NCI-H146 treated with DMSO at 0.1 percent for 48 hours (cell line): Measurements from ENCODE around the gene PDZD8.

ENCODE experiments used
- DNase-seq: peaks from one replicate; lab custom pipeline; 2025; ENCODE audit not compliant: unreplicated experiment; lab: John Stamatoyannopoulos, UW

The PDZD8 gene, protein sequence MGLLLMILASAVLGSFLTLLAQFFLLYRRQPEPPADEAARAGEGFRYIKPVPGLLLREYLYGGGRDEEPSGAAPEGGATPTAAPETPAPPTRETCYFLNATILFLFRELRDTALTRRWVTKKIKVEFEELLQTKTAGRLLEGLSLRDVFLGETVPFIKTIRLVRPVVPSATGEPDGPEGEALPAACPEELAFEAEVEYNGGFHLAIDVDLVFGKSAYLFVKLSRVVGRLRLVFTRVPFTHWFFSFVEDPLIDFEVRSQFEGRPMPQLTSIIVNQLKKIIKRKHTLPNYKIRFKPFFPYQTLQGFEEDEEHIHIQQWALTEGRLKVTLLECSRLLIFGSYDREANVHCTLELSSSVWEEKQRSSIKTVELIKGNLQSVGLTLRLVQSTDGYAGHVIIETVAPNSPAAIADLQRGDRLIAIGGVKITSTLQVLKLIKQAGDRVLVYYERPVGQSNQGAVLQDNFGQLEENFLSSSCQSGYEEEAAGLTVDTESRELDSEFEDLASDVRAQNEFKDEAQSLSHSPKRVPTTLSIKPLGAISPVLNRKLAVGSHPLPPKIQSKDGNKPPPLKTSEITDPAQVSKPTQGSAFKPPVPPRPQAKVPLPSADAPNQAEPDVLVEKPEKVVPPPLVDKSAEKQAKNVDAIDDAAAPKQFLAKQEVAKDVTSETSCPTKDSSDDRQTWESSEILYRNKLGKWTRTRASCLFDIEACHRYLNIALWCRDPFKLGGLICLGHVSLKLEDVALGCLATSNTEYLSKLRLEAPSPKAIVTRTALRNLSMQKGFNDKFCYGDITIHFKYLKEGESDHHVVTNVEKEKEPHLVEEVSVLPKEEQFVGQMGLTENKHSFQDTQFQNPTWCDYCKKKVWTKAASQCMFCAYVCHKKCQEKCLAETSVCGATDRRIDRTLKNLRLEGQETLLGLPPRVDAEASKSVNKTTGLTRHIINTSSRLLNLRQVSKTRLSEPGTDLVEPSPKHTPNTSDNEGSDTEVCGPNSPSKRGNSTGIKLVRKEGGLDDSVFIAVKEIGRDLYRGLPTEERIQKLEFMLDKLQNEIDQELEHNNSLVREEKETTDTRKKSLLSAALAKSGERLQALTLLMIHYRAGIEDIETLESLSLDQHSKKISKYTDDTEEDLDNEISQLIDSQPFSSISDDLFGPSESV

DNA sequence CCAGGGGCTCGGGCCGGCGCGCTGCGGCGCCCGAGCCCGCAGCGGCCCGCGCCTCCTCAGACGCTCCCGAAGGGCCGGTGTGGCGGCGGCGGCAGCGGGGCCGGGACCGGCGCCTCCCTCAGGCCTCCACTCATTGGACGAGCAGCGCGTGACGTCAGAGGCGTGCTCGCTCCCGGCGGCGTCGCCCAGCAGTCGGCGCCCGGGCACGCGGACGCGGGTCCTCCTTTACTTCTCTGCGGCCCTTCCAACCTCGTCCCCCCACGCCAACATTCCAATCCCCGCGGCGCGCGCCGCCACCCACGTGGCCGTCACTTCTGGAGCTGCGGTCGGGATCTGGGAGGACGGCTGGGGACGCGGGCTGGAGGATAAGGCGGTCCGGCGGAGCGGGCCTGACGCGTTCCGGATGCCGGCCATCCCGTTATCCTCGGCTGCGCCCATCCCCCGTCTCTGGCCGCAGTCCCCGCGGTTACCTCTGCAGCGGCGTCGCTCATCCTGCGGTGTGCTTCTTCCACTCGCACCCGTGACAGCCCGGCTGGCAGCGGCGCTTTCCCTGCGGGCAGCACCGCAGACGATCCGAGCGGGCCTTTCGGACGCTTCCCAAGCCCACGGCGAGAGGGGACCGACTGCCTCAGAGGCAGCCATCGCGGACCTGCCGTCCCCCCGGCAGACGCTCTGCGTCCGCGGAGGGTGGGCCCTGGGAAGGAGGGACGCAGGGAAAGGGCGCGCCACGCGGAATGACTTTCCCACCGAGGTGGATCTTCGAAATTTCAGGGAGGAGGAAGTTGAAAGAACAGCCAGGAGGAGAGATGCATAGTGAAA, at the start of gene PDZD8:
Gene PDZD8 (minus strand): TSS at position 81 of the 819 bp plus-strand sequence. CDS start 213 bp downstream, outside the sequence.
- DNase-seq: peak; percentile 73

DNA sequence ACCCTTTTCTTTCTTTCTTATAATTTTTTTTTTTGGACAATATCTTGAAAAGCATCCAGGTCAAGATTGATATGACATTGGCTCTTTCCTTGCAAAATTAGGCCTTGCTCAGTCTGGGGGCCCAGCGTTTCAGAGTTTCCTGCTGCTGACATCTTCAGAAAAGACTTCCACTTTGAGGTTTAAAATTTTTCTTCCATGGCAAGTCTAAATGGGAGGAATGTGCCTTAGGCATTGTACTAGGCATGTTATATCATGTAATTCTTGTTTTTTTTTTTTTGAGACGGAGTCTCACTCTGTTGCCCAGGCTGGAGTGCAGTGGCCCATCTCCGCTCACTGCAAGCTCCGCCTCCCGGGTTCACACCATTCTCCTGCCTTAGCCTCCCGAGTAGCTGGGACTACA, 48.9 kb upstream of the PDZD8 start:
- DNase-seq: no peak

GRCh38 chr10:117421985-117422384, 46.7 kb upstream of the PDZD8 start:
- no peak for DNase-seq

GRCh38 chr10:117420768-117421167, 45.5 kb upstream of the PDZD8 start:
- DNase-seq: no peak

- no peak for DNase-seq
These were observed 44.7 kb upstream of the PDZD8 start for GRCh38 chr10:117419921-117420320.

- DNase-seq: no peak
These were observed 43.9 kb upstream of the PDZD8 start for GRCh38 chr10:117419159-117419558.

DNA sequence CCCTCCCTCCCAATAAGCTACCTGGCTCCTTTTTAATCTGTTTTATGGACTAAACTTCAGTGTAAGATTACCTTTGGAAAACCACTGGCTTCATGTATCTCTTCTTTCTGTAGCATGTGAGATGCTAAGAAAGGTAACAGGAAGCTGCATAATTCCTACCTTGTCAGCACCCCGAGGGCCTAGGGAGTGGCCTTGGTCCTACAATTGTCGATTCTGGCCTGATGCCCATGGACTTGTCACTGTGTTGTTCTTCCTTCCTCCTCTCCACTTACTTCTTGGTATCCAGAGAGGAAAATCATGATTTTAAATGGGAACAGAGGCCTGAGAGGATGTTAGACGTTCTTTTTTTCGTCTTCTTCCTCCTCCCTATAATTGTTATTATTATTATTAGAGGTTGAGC, 42.9 kb upstream of the PDZD8 start:
- DNase-seq: no peak

GRCh38 chr10:117417196-117417595, 42.0 kb upstream of the PDZD8 start:
- no peak for DNase-seq

GRCh38 chr10:117413928-117414618, 38.8 kb upstream of the PDZD8 start:
- no peak for DNase-seq

DNA sequence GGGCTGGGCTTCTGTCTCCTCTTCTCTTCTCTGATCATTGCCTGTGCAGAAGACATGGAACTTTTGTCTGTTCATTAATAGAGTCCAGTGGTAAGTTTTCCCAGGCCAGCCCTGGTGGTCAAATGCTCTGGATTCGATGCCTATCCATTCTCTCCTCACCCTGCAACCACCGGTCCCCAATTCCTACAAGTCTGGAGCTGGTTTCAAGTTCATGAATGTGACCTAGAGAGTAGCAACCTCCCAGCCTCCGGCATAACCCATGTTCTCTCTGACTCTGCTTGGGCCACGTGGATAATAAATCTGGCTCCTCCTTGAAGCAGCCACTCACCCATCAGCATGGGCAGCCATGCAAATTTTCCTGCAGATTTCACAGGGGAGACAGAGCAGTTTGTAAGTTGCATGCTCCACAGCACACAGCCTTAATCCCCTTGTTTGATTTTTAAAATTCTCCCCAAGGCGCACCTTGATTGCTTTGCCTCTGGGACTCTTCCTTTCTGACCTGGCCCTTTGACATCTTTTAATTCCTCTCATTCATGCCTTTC, 37.3 kb upstream of the PDZD8 start:
- DNase-seq: no peak

GRCh38 chr10:117411479-117412399, 36.5 kb upstream of the PDZD8 start:
- no peak for DNase-seq

GRCh38 chr10:117410557-117410956, 35.3 kb upstream of the PDZD8 start:
- DNase-seq: no peak

DNA sequence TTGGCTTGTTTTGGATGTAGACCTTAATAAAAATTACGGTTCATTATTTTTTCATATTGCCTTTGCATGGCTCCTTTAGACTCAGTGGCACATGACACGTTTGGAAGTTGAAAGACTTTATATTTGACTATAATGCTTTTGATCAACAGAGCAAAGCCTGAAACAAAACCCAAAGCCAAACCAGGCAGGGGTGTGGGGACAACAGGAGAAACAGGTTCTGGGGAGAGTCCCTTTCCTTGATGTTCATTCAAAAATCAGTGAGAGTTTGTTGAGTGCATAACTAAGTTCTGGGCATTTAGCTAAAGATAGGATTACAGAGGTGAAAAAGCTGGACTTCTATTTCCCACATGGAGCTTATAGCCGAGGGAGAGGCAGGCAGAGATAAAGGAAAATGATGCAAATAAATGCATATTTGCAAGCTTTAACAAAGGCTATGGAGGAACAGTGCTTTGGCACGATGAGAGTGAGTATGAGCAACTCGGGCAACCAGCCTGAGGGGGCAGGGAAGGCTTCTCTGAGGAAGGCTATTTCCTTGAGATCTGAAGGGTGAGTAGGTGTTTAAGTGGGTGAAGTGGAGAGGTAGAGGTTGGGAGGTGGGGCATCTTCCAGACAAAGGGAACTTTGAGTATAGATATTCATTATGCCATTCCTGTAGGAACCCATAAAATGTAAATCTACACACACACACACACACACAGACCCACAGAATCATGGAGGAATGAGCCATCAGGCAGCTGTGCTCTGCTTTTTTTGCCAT, 34.5 kb upstream of the PDZD8 start:
- no peak for DNase-seq

DNA sequence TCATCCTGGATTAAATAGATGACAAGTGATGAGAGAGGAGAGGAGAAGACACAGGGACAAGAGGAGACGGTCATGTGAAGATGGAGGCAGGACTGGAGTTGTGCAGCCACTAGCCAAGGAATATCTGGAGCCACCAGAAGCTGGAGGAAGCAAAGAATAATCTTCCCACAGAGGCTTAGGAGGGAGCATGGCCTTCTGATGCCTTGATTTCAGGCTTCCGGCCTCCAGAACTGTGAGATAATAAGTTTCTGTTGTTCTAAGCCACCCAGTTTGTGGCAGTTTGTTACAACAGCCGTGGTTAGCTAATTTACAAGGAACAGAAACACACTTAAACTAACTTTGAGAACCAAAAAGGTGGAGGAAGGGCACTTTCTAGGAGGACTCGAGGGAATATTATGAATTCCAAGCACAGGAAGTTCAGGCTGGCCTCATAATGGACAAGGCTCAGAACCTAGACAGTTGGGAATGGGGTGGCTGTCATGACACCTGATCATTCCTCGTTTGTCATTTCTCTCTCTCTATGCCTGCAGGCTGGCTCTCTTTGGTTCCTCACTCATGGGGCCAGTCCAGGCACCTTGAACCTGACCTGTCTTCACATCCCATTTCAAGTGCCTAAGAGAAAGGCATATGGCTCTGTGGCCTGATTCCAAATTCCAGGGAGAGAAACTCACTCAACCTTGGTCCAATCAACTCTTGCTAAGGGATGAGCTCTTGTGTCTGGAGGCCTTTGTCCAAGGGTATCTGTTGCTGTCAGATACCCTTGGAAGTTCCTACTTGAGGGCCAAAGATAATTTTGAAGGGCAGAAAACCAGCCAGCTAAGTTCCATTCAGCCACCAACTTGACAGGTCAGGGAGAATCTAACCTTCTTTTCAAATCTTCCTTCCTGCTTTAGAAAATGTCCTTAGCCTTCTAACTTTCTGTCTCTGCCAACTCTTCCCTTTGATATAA, 33.5 kb upstream of the PDZD8 start:
- no peak for DNase-seq

DNA sequence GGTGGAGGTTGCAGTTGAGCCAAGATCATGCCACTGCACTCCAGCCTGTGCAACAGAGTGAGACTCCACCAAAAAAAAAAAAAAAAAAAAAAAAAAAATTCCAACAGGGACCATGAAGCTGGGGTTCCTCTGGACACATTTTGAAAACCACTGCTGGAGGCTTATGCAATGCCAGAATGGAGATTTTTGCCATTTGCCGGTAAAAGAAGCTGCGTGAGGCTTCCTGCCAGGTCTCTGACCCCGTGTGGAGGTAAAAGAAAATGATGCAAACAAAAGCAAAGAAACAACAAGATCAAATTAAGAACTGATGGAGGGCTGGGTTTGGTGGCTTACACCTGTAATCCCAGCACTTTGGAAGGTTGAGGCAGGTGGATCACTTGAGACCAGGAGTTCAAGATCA, 30.5 kb upstream of the PDZD8 start:
- no peak for DNase-seq

GRCh38 chr10:117400329-117400728, 25.1 kb upstream of the PDZD8 start:
- DNase-seq: no peak
